ENCODE measurements around the gene DRC7.

Gene DRC7

DNA sequence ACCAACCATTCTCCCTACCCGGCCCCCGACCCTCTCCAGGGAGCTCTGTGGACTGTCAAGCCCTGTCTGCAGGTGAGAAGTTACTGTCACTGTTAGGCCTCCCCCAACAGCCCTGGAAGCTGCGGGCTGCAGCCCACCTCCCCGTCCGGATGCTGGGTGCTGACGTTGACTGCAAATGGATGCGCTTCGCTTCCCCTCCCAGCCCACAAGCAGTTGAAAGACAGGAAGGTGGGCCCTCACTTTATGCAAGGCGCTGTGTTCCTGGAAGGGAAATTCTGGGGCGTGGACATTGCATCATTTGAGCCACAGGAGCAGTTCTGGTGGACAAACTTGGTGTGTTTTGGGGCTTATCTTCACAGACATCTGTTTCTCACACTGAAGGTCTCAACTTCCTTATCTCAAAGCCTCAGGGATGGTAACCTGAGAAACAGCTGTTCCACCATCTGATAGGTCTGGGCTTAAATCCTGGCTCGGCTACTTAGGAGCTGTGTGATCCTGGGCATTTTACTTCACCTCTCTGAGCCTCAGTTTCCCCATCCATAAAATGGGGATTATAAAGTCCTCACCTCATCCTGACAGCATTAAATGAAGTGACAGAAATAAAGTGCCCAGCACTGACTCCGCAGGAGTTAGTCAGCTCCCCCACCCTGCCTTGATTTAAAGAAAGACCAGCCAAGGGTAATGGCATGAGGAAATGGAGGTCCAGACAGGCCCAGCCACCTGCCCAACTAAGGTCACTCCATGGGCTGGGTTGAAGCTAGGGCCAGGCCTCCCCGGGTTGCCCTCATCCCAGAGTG, 4.6 kb upstream of the DRC7 start:
- Mint-ChIP-seq H3K9me3 (no peaks in the 10 kb centered on the region), H3K4me1 (ENCODE audit: low read depth) (peaks cover 25% of the 10 kb centered on the region), H3K36me3 (ENCODE audit: low read depth) (no peaks in the 10 kb centered on the region)

DNA sequence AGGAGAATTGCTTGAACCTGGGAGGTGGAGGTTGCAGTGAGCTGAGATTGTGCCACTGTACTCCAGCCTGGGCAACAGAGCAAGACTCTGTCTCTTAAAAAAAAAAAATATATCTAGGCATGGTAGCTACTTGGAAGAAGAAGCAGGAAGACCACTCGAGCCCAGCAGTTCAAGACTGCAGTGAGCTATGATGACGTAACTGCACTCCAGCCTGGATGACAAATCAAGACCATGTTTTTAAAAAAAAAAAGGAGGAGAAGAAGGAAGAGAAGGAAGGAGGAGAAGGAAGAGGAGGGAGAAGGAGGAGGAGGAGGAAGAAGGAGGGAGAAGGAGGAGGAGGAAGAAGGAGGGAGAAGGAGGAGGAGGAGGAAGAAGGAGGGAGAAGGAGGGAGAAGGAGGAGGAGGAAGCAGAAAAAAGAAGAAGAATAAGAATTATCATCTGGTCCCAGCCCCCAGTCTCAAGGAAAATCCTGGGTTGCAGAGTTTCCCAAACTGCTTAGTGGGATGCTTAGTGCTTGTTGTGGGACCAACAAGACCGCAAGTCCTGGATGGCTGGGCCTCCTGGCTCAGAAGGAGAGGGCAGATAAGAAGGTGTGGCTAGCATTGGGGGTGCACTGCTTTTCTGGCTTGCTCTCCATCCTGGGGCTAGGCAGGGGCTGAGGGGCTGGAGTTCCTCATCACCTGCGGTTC, 3.7 kb upstream of the DRC7 start:
- Mint-ChIP-seq H3K36me3 (ENCODE audit: low read depth) (no peaks in the 10 kb centered on the region), H3K9me3 (no peaks in the 10 kb centered on the region), H3K4me3 (no peak overlapping the region), H3K27me3 (ENCODE audit: low read depth) (peaks cover 6% of the 10 kb centered on the region), H3K4me1 (ENCODE audit: low read depth) (peaks cover 29% of the 10 kb centered on the region), H3K27ac (peak overlapping the region; percentile 53)

More for the DNA sequence above, 4.6 kb upstream of the DRC7 start:
- H3K4me3 Mint-ChIP-seq, result peak overlapping the region; percentile 45
- peak overlapping the region; percentile 95 for H3K27ac Mint-ChIP-seq
- peaks cover 6% of the 10 kb centered on the region for H3K27me3 Mint-ChIP-seq (ENCODE audit: low read depth)

DNA sequence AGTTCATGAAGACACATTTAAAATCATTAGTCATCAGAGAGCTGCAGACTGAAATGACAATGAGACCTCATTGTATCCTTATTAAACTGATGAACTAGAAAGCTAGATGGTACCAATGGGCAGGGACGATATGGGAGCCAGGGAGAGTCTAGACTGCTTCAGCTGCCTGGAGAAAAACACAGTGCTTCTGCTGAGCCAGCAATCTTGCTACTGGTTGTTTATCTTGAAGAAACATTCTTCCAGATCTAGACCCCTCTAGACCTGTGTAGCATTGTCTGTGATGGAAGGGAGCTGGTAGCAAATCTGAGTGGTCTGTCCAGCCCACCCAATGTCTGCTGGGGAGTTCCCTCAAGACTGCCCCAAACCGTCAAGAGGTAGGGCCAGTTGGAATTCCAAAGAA, 2.0 kb upstream of the DRC7 start:
- Mint-ChIP-seq H3K9me3 (no peaks in the 10 kb centered on the region), H3K4me1 (ENCODE audit: low read depth) (peaks cover 29% of the 10 kb centered on the region), H3K4me3 (no peak overlapping the region), H3K27me3 (ENCODE audit: low read depth) (peaks cover 6% of the 10 kb centered on the region), H3K27ac (no peak overlapping the region), H3K36me3 (ENCODE audit: low read depth) (no peaks in the 10 kb centered on the region)

DNA sequence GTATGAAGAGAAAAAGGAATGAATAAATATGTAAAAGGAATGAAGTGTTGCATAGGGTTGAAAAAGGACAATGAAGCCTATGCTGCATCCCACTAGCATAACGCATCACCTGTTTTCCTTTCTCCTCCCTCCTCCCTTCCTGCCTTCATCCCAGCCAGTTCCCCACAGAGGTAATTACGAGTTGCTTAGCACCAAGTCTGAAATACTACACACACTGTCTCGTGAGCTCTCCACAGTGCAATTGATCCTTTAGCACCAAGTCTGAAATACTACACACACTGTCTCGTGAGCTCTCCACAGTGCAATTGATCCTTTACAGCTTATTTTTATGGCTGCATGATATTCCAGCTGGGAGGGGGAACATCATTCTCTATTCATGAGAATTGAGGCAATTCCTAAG, 1.1 kb upstream of the DRC7 start:
- no peaks in the 10 kb centered on the region for H3K36me3 Mint-ChIP-seq (ENCODE audit: low read depth)
- no peak overlapping the region for H3K27ac Mint-ChIP-seq
- H3K4me3 Mint-ChIP-seq, result no peak overlapping the region
- peaks cover 6% of the 10 kb centered on the region for H3K27me3 Mint-ChIP-seq (ENCODE audit: low read depth)
- no peaks in the 10 kb centered on the region for H3K9me3 Mint-ChIP-seq
- H3K4me1 Mint-ChIP-seq (ENCODE audit: low read depth), result peaks cover 29% of the 10 kb centered on the region

DNA sequence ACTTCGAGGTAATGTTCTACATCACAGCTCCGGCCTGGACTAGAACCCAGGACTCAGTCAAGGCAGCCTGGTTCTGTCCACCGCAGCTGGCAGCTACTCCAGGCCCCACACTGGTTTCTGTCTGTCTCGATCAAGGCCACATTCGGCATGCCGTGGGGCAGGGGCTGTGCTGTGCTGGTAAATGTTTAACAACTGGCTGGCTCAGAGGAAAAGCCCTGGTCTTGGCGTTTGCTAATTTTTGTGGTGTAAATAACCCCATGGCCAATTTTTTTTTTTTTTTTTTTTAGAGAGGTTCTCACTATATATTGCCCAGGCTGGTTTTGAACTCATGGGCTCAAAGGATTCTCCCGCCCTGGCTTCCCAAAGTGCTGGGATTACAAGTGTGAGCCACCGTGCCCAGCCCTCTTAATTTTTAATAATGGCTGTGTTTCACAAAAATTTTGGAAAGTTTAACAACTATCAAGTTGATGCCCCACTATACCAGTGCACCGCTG, 328 bp upstream of the DRC7 start:
- no peak overlapping the region for H3K27ac Mint-ChIP-seq
- no peaks in the 10 kb centered on the region for H3K9me3 Mint-ChIP-seq
- no peak overlapping the region for H3K4me3 Mint-ChIP-seq
- H3K36me3 Mint-ChIP-seq (ENCODE audit: low read depth), result no peaks in the 10 kb centered on the region
- H3K4me1 Mint-ChIP-seq (ENCODE audit: low read depth), result peaks cover 25% of the 10 kb centered on the region
- peaks cover 6% of the 10 kb centered on the region for H3K27me3 Mint-ChIP-seq (ENCODE audit: low read depth)

DNA sequence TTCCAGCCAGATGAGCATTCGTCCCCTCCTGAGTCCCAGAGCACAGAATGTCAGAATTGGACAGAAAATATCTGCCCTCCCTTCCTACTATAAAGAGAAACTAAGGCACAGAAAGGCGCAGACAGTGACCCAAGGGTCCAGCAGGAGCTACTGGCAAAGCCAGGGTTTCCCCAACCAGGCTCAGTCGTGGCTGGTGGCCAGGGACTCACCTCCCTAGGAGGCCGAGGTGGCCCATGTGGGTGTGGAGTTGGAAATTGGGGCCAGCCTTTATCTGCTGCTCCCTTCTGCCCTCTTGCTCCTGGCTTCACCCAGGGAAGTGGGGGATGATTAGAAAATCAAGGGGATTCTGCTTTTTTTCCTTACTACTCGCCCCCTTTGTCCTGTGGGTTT, 1.1 kb downstream of the DRC7 start:
- no peak overlapping the region for H3K27ac Mint-ChIP-seq
- peaks cover 13% of the 10 kb centered on the region for H3K4me1 Mint-ChIP-seq (ENCODE audit: low read depth)
- H3K9me3 Mint-ChIP-seq, result no peaks in the 10 kb centered on the region
- no peaks in the 10 kb centered on the region for H3K36me3 Mint-ChIP-seq (ENCODE audit: low read depth)
- no peak overlapping the region for H3K4me3 Mint-ChIP-seq
- H3K27me3 Mint-ChIP-seq (ENCODE audit: low read depth), result peaks cover 6% of the 10 kb centered on the region

DNA sequence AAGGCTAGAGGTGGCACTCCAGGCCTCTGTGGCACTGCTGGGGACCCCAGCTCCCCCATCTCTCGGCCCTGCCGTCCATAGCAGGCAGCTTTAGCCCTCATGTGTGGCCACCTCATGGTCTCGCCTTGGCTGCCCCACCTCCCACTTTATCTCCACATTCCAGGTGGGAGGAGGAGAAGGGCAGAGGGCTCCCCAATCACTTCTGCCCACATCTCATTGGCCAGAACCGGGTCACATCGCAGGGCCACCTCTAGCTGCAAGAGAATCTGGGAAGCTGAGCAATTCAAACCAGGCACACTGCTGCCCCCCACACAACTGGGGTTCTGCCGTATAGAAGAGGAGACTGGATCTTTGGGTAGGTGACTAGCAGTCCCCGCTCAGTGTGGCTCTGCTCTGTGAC, 1.6 kb downstream of the DRC7 start:
- H3K4me1 Mint-ChIP-seq (ENCODE audit: low read depth), result peaks cover 11% of the 10 kb centered on the region
- no peak overlapping the region for H3K4me3 Mint-ChIP-seq
- no peaks in the 10 kb centered on the region for H3K9me3 Mint-ChIP-seq
- H3K36me3 Mint-ChIP-seq (ENCODE audit: low read depth), result no peaks in the 10 kb centered on the region
- H3K27me3 Mint-ChIP-seq (ENCODE audit: low read depth), result peaks cover 6% of the 10 kb centered on the region
- no peak overlapping the region for H3K27ac Mint-ChIP-seq

DNA sequence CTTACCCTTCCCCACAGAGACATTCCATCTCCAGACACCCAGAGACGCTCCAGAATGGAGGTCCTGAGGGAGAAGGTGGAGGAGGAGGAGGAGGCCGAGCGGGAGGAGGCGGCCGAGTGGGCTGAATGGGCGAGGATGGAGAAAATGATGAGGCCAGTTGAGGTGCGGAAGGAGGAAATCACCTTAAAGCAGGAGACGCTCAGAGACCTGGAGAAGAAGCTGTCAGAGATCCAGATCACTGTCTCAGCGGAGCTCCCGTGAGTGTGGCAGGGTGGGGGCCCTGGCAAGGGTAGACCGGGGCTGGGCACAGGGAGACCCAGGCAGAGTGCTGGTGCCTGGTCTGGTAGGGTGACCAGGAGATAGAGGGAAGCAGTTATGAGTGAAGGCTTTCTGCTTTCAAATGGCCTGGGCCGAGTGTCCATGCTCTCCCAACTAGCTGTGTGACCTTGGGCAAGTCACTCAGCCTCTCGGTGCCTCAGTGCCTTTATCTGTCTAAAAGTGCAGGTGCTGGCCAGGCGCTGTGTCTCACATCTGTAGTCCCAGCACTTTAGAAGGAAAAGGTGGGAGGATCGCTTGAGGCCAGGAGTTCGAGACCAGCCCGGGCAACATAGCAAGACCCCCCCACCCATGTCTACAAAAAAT, 3.4 kb downstream of the DRC7 start:
- no peaks in the 10 kb centered on the region for H3K9me3 Mint-ChIP-seq
- H3K36me3 Mint-ChIP-seq (ENCODE audit: low read depth), result no peaks in the 10 kb centered on the region
- no peak overlapping the region for H3K4me3 Mint-ChIP-seq
- H3K4me1 Mint-ChIP-seq (ENCODE audit: low read depth), result peaks cover 11% of the 10 kb centered on the region
- H3K27me3 Mint-ChIP-seq (ENCODE audit: low read depth), result no peaks in the 10 kb centered on the region
- H3K27ac Mint-ChIP-seq, result no peak overlapping the region

DNA sequence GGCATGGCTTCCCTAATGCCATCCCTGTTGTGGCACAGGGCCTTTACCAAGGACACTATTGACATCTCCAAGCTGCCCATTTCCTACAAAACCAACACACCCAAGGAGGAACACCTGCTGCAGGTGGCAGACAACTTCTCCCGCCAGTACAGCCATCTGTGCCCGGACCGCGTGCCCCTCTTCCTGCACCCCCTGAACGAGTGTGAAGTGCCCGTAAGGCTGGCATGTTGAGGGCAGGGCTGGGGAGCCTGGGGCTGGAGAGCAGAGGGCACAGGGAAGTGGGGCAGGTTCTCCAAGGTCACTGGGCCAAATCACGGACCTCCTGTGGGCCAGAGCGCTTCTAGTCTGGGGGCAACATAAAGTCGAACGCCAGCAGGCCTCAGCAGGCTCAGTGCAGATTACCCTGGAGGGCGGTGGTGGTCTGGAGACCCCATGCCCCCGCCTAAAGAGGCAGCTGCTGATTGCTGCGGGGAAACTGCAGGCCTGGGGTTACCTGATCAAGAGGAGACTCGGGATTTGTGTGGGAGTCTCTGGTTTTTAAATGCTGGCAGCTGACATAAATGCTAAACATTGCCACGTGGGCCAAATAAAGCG, 4.3 kb downstream of the DRC7 start:
- Mint-ChIP-seq H3K27ac (no peak overlapping the region), H3K27me3 (ENCODE audit: low read depth) (no peaks in the 10 kb centered on the region), H3K36me3 (ENCODE audit: low read depth) (no peaks in the 10 kb centered on the region), H3K4me3 (no peak overlapping the region), H3K4me1 (ENCODE audit: low read depth) (peaks cover 9% of the 10 kb centered on the region), H3K9me3 (no peaks in the 10 kb centered on the region)

DNA sequence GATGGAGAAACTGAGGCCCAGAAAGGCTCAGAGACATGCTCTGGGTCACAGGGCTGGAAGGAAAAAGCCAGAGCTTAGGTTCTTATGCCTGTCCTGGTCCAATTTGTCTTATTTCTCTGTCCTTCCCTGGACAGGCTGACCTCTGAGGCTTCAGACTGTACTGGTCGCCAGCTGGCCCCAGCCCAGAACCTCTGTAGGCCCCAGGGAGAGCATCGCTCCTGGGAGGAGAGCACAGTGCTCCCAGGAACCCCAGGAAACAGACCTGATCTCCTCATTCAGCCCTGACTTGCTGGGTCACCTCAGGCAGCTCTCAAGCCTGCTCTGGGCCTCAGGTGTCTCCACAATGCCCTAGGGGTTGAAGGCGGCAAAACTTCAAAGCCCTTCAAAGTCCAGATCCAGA, 4.9 kb downstream of the DRC7 start:
- H3K4me1 Mint-ChIP-seq (ENCODE audit: low read depth), result peaks cover 10% of the 10 kb centered on the region
- no peaks in the 10 kb centered on the region for H3K36me3 Mint-ChIP-seq (ENCODE audit: low read depth)
- no peaks in the 10 kb centered on the region for H3K9me3 Mint-ChIP-seq
- no peaks in the 10 kb centered on the region for H3K27me3 Mint-ChIP-seq (ENCODE audit: low read depth)
- H3K27ac Mint-ChIP-seq, result no peak overlapping the region
- no peak overlapping the region for H3K4me3 Mint-ChIP-seq

DNA sequence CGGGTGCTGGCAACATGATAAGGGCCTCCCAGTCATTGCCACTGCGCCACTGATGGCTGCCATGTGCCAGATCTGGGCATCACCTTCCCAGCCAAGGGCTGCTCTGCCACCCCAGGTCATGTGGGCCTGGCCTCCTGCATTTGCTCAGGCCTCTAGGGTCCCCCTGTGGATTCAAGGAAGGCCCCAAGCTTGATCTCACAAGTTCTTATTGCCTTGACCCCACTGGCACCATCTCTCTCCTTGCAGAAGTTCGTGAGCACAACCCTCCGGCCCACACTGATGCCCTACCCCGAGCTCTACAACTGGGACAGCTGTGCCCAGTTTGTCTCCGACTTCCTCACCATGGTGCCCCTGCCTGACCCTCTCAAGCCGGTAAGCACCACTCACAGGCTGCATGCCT, 5.3 kb downstream of the DRC7 start:
- Mint-ChIP-seq H3K27me3 (ENCODE audit: low read depth) (no peaks in the 10 kb centered on the region), H3K9me3 (no peaks in the 10 kb centered on the region), H3K4me1 (ENCODE audit: low read depth) (peaks cover 6% of the 10 kb centered on the region), H3K36me3 (ENCODE audit: low read depth) (no peaks in the 10 kb centered on the region), H3K4me3 (no peak overlapping the region), H3K27ac (no peak overlapping the region)

DNA sequence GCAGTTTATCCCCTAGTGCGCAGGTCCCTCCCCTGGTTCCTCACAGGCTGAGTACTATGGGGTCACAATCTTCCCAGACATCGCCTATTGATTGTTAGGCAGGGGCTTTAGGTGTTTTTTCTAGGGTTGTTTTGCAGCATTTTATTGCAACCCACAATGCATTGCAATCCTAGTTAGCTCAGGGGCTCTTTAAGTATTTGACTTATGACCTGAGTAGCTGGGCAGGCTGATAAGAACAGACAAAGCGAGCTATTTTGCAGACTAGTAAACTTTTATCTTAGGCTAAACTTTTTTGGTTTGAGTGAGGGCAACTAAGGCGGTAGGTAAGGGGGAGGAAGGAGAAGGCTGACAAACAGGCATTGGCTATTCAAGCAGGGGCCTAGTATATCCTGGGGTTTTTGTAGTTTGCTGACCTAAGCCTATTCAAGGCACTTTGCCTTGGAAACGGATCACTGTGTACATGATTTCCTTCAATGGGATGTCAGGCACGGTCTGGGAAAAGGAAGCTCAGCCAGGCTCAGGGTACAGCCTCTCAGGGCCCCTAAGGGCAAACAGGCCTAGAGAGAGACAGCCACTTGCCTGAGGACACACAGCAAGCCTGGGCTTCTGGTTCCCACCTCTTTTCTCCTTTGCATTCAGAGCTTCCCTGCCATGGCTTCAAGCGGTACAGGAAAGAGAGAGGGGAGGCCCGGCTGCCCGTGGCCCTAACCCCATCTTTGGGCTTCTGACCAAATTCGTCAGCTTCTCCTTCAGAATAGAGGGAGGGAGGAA, 6.4 kb downstream of the DRC7 start:
- H3K9me3 Mint-ChIP-seq, result no peaks in the 10 kb centered on the region
- no peak overlapping the region for H3K27ac Mint-ChIP-seq
- H3K36me3 Mint-ChIP-seq (ENCODE audit: low read depth), result no peaks in the 10 kb centered on the region
- peaks cover 2% of the 10 kb centered on the region for H3K4me1 Mint-ChIP-seq (ENCODE audit: low read depth)
- H3K27me3 Mint-ChIP-seq (ENCODE audit: low read depth), result no peaks in the 10 kb centered on the region
- no peak overlapping the region for H3K4me3 Mint-ChIP-seq

DNA sequence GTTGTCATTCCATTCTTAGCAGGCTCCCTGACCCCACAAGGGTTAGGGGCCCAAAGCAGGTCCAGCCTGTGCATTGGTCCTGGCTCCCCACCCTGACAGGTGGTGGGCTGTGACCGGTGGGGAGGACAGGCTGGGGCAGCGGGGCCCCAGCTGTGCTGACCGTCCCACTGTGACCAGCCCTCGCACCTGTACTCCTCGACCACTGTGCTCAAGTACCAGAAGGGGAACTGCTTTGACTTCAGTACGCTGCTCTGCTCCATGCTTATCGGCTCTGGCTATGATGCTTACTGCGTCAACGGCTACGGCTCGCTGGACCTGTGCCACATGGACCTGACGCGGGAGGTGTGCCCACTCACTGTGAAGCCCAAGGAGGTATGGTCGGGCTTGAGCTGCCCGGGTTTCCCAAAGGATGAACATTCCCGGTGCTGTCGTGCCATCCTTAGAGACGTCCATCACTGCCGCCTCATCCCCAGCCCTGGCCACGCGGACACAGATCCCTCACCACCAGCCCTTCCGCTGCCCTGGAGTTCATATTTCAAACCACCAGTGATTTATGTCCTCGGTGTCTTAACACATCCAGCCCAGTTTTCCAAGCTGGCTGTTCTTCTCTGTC, 7.3 kb downstream of the DRC7 start:
- Mint-ChIP-seq H3K36me3 (ENCODE audit: low read depth) (no peaks in the 10 kb centered on the region), H3K27ac (no peak overlapping the region), H3K9me3 (no peaks in the 10 kb centered on the region), H3K4me3 (no peak overlapping the region), H3K4me1 (ENCODE audit: low read depth) (peaks cover 2% of the 10 kb centered on the region), H3K27me3 (ENCODE audit: low read depth) (no peaks in the 10 kb centered on the region)

Data from T-helper 1 cell treated with Interleukin-12 subunit alpha and Interleukin-12 subunit beta and Interleukin-4 antibody, amounts not matched to agents 30 μg/mL and 1 μg/mL, for 36 hours (primary cell).